IPS-NIHi7 (cell line): ENCODE data around the gene OAT.

ENCODE experiments used
- DNase-seq: peaks from one replicate; pipeline ENCODE4 v3.0.0; 2012; ENCODE audit warnings: mixed read lengths; ENCODE audit errors: extremely low spot score

Gene OAT

GRCh38 chr10:124353896-124354295 lies 64.8 kb downstream of the OAT start:
- no peak for DNase-seq

DNA sequence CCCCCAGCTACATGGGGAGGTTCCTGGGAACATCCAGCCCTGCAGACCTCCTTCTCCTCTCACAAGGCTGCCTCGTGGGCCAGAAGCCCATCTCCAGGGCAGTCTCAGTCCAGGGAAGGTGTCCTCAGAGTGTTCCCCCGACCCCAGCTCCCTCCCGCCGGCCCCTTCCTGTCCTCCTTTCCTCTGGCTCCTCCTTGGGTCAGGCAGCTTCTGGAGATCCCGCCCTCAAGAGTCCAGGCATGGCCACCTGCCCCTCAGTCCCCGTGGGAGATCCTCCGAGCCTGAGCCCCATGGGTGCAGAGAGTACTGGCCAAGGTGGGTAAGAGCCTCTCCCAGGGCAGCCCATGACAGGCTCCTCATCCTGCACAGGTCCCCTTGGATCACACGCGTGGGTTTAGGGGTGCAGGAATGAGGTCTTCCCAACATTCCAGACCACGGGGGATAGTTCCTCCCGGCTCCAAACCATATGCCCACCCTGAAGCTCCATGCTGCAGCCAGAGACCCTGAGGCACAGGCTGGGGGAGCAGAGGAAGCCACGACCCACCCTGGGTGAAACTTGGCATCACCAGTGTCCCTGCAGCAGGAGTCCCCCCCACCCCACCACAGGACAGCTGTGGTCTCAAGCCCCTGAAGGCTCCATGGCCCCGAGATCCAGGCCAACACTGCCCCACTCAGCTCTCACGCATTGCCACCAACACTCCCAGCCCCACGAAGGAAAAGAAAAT lies 65.5 kb downstream of the OAT start:
- DNase-seq = no peak

DNA sequence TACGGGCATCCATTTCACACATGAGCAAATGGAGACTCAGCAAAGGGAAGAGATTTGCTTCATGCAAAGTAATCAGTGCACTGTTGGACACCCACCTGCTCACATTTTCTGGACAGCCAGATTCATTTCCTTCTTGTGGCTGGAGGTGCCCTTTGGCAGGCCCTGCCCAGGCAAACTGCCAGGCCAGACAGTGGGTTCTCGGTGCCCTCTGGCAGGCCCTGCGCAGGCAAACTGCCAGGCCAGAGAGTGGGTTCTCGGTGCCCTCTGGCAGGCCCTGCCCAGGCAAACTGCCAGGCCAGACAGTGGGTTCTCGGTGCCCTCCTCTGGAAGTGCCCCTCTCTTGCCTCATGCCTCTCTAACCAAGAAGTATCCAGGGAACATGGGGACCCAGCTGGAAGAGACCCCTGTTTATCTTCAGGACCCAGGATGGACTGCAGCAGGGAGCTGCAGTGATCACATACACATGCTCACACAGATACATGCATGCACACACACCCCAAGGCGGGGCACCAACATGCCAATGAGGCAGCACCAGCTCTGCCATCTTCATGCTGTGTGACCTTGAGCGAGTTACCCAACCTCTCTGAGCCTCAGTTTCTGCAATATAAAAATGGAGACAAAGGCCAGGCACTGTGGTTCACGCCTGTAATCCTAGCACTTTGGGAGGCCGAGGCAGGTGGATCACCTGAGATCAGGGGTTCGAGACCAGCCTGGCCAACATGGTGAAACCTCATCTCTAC lies 67.1 kb downstream of the OAT start:
- no peak for DNase-seq

DNA sequence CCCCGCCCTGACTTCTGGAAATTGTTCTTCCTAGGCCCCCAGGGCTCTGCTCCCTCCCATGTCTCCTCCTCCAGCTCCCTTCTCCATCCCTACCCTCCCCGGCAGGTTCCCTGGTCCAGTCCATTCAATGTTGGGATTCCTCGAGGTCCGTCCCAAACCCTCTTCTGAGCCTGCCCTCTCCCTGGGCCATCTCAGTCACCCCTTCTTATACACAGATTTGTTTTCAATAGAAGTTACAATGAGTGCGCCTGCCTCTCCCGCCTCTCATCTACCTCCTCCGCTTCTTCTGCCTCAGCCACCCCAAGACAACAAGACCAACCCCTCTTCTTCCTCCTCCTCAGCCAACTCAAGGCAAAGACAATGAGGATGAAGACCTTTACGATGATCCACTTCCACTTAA lies 67.9 kb downstream of the OAT start:
- DNase-seq = no peak

DNA sequence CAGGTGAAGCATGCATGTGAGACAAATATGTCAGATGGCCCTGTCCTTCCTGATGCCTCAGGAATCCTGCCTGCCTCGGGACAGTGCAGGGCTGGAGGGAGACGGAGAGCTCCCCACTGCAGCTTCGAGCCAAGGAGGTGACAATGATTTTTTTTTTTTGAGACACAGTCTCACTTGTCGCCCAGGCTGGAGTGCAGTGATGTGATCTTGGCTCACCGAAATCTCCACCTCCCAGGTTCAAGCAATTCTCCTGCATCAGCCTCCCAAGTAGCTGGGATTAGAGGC lies 68.8 kb downstream of the OAT start:
- DNase-seq = no peak

DNA sequence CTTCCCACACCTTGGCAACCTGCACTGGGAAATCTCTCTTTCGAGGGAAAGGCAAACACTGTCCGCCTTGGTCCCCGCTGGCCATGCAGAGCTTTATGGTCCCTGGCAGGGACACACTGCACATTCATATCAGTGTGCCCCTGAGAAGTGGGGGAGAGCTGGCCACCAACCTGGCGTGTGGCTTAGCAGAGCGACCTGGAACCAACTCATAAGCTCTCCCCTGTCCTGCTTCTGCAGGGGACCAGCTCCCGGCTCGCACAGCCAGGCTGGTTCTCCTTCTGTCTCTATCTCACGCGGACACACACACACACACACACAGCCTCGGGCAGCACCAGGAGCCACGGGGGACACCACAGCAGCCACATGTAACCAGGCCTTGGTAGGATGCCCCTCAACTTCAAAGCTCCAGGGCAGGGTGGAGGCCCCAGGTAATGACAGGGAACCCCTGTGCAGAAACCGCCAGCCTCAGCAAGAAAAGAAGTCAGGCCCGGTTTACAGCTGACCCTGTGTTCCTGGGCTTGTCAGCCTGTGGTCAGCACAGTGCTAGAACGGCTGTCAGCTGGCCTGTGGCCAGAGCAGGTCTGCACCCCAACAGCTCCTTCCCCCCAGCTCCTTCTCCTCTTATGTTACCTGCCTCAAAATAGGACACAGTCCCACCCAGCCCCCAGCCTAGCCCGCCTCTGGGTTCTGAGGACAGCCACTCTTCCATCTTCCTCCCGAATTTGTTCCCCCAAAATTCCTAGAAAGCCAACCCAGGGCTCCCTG lies 69.3 kb downstream of the OAT start:
- DNase-seq = no peak

DNA sequence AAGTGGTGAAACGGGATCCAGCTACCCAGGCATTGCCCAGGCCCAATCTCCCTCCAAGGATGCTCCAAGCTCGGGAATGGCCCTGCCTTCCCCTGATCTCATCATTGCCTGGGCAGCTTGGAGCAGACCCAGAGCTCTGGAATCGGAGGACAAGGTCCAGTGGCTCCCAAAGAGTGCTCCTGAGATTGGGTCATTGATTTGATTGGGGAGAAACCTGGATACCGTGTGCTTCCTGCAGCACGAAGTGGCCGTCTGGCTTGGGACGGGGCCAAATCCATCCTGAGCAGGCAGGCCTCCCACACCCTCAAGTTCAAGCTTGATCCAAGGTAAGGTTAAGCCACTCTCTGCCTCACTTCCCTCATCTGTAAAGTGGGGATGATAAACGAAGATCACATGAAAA lies 69.9 kb downstream of the OAT start:
- no peak for DNase-seq

DNA sequence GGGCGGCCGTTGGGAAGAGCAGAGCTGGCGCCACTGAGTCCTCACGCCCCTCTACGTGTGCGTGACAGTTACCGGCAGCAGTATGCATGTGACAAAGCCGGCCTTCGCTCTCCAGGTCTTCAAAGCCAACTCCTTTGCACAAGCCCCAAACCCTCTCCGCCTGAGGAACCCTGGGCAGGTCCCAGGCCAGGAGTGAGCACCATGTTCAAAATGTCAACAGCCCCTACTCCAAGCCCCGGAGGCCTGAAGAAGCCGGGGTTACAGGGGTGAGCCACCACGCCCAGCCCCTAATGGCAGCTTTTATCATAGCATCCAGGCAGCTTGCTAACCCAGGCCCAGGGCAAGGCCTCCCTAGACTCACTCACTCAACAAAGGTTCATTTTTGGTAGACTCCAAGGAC lies 70.8 kb downstream of the OAT start:
- peak; percentile 45 for DNase-seq
